ENCODE results near the gene SLC52A3.

SLC52A3 gene

GRCh38 chr20:766906-767305 is 1.4 kb downstream of the SLC52A3 start:
- Histone ChIP-seq H3K36me3 (ENCODE audit: insufficient read depth, low read length) (peaks cover 4% of the 10 kb centered on the region; the same call in 1 of the 2 replicates), H3K4me1 (ENCODE audit: insufficient read depth, low read length) (no peaks in the 10 kb centered on the region), H3K27me3 (ENCODE audit: insufficient read depth, low read length) (no peaks in the 10 kb centered on the region), H3K9ac (ENCODE audit: low read depth, low read length) (no peak overlapping the region), H3K4me3 (ENCODE audit: low read length) (no peak overlapping the region), H3K27ac (ENCODE audit: low read depth, low read length) (no peak overlapping the region), H3K9me3 (ENCODE audit: insufficient read depth, low read depth, low read length) (no peaks in the 10 kb centered on the region)
- WGBS = 100% methylated on average over 1 of the region's 1 CpG

GRCh38 chr20:764255-764654 is 4.0 kb downstream of the SLC52A3 start:
- no peak overlapping the region for H3K27ac ChIP-seq (ENCODE audit: low read depth, low read length)
- H3K4me3 ChIP-seq (ENCODE audit: low read length) = no peak overlapping the region
- no peaks in the 10 kb centered on the region for H3K4me1 ChIP-seq (ENCODE audit: insufficient read depth, low read length)
- H3K27me3 ChIP-seq (ENCODE audit: insufficient read depth, low read length) = peaks cover 13% of the 10 kb centered on the region
- H3K9ac ChIP-seq (ENCODE audit: low read depth, low read length) = no peak overlapping the region
- WGBS = 97% methylated on average over 2 of the region's 3 CpGs
- H3K36me3 ChIP-seq (ENCODE audit: insufficient read depth, low read length) = peaks cover 4% of the 10 kb centered on the region; the same call in 1 of the 2 replicates
- H3K9me3 ChIP-seq (ENCODE audit: insufficient read depth, low read depth, low read length) = no peaks in the 10 kb centered on the region

DNA sequence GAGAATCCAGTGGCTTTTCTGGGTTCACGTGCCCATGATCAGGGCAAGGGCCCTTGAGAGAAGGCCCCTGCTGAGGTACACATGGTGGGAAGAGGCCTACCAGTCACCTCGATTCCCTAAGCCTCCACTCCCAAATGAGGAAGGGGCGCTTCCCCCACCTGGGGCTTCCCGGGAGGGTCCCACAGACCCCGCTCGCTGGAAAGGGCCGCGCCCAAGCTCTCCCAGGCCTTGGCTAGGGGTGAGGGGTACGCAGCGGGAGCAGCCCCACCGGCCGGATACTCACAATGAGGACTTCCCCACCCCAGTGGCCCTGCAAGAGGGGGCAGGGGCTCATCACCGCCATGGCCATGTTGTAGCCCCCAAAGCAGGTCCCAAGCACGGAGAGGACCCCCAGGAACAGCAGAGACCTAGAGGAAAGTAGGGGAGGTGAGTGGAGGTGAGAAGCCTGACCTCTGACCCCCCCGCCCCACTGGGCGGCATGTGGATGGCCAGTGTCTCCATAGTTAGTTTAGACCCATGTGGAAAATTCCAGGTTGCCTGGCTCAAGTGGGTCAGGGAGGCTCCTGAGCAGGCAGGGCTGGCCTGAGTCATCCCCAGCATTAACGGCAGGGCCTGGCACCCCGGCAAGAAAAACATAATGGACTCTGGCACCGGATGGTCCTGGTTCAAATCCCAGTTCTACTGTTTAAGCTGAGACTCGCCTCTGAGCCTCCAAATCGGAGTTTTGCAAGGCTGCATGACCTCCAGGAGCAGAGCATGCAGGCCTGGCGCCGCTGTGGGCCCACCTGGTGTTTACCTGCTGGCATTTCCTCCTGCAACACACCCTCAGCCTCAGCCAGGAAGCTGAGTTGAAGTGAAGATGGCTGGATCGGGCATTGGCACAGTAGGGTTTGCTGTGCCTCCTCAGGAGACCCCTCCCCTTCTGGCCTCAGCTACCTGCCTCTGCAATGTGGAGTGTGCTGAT is 6.6 kb downstream of the SLC52A3 start:
- Histone ChIP-seq H3K27ac (ENCODE audit: low read depth, low read length) (no peak overlapping the region), H3K9me3 (ENCODE audit: insufficient read depth, low read depth, low read length) (no peaks in the 10 kb centered on the region), H3K36me3 (ENCODE audit: insufficient read depth, low read length) (peaks cover 4% of the 10 kb centered on the region; the same call in 1 of the 2 replicates), H3K4me1 (ENCODE audit: insufficient read depth, low read length) (no peaks in the 10 kb centered on the region; the same call in 1 of the 2 replicates), H3K9ac (ENCODE audit: low read depth, low read length) (no peak overlapping the region), H3K27me3 (ENCODE audit: insufficient read depth, low read length) (peaks cover 13% of the 10 kb centered on the region), H3K4me3 (ENCODE audit: low read length) (peak overlapping the region; percentile 32; the same call in 1 of the 2 replicates)
- WGBS = 87% methylated on average over 24 of the region's 24 CpGs

DNA sequence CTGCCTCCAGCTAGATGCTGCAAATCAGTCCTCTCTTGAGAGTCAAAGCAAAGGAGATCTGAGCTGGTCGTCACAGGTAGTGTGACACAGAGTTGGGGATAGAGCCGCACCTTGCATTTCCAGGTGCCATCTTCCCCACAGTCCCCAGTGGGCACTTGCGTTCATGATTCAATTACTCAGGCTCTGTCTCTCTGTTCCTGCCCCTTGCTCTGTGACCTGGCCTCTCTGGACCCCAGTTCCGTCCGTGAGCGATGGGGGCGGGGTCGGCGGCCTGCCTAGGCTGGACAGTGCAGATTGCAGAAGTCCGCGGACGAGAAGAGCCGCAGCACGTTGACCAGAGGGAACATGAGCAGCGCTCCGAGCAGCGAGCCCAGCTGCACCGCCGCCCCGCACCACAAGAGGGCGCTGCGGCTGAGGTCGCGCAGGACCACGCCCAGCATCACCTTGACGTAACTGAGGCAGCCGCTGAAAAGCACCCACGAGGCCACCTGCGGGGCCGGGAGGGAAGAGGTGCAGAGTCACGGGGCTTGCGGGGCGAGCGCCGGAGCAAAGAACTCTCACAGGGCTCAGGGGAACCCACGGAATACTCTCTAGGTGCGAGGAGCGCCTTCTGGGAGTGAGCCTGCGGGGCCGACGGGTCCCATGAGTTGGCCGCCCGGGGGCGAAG is 7.4 kb downstream of the SLC52A3 start:
- WGBS = 29% methylated on average over 44 of the region's 44 CpGs

GRCh38 chr20:757506-757905 is 10.8 kb downstream of the SLC52A3 start:
- Histone ChIP-seq H3K27ac (ENCODE audit: low read depth, low read length) (no peak overlapping the region), H3K9me3 (ENCODE audit: insufficient read depth, low read depth, low read length) (no peaks in the 10 kb centered on the region), H3K27me3 (ENCODE audit: insufficient read depth, low read length) (peaks cover 13% of the 10 kb centered on the region), H3K4me3 (ENCODE audit: low read length) (no peak overlapping the region), H3K4me1 (ENCODE audit: insufficient read depth, low read length) (no peaks in the 10 kb centered on the region; the same call in 1 of the 2 replicates), H3K36me3 (ENCODE audit: insufficient read depth, low read length) (no peaks in the 10 kb centered on the region), H3K9ac (ENCODE audit: low read depth, low read length) (no peak overlapping the region)
- WGBS = 87% methylated on average over 3 of the region's 3 CpGs

More for the DNA sequence above, 7.4 kb downstream of the SLC52A3 start:
- peaks cover 4% of the 10 kb centered on the region; the same call in 1 of the 2 replicates for H3K36me3 ChIP-seq (ENCODE audit: insufficient read depth, low read length)
- no peak overlapping the region for H3K9ac ChIP-seq (ENCODE audit: low read depth, low read length)
- peak overlapping the region; percentile 32; the same call in 1 of the 2 replicates for H3K4me3 ChIP-seq (ENCODE audit: low read length)
- H3K9me3 ChIP-seq (ENCODE audit: insufficient read depth, low read depth, low read length) = no peaks in the 10 kb centered on the region
- H3K27ac ChIP-seq (ENCODE audit: low read depth, low read length) = no peak overlapping the region
- peaks cover 13% of the 10 kb centered on the region for H3K27me3 ChIP-seq (ENCODE audit: insufficient read depth, low read length)
- no peaks in the 10 kb centered on the region; the same call in 1 of the 2 replicates for H3K4me1 ChIP-seq (ENCODE audit: insufficient read depth, low read length)

GRCh38 chr20:755941-756340 is 12.4 kb downstream of the SLC52A3 start:
- Histone ChIP-seq H3K36me3 (ENCODE audit: insufficient read depth, low read length) (no peaks in the 10 kb centered on the region), H3K9me3 (ENCODE audit: insufficient read depth, low read depth, low read length) (no peaks in the 10 kb centered on the region), H3K4me3 (ENCODE audit: low read length) (no peak overlapping the region), H3K4me1 (ENCODE audit: insufficient read depth, low read length) (no peaks in the 10 kb centered on the region; the same call in 1 of the 2 replicates), H3K27me3 (ENCODE audit: insufficient read depth, low read length) (peaks cover 13% of the 10 kb centered on the region), H3K9ac (ENCODE audit: low read depth, low read length) (no peak overlapping the region), H3K27ac (ENCODE audit: low read depth, low read length) (no peak overlapping the region)
- 90% methylated on average over 6 of the region's 6 CpGs for WGBS

GRCh38 chr20:754904-755303 is 13.4 kb downstream of the SLC52A3 start:
- Histone ChIP-seq H3K27me3 (ENCODE audit: insufficient read depth, low read length) (peaks cover 3% of the 10 kb centered on the region; the same call in 1 of the 2 replicates), H3K4me3 (ENCODE audit: low read length) (no peak overlapping the region), H3K4me1 (ENCODE audit: insufficient read depth, low read length) (no peaks in the 10 kb centered on the region; the same call in 1 of the 2 replicates), H3K9me3 (ENCODE audit: insufficient read depth, low read depth, low read length) (no peaks in the 10 kb centered on the region), H3K9ac (ENCODE audit: low read depth, low read length) (no peak overlapping the region), H3K36me3 (ENCODE audit: insufficient read depth, low read length) (no peaks in the 10 kb centered on the region), H3K27ac (ENCODE audit: low read depth, low read length) (no peak overlapping the region)
- WGBS = 84% methylated on average over 3 of the region's 3 CpGs

- Histone ChIP-seq H3K27ac (ENCODE audit: low read depth, low read length) (no peak overlapping the region), H3K4me1 (ENCODE audit: insufficient read depth, low read length) (no peaks in the 10 kb centered on the region; the same call in 1 of the 2 replicates), H3K9ac (ENCODE audit: low read depth, low read length) (no peak overlapping the region), H3K4me3 (ENCODE audit: low read length) (no peak overlapping the region), H3K9me3 (ENCODE audit: insufficient read depth, low read depth, low read length) (no peaks in the 10 kb centered on the region), H3K36me3 (ENCODE audit: insufficient read depth, low read length) (no peaks in the 10 kb centered on the region), H3K27me3 (ENCODE audit: insufficient read depth, low read length) (no peaks in the 10 kb centered on the region)
- 93% methylated on average over 10 of the region's 10 CpGs for WGBS
These were observed 14.2 kb downstream of the SLC52A3 start for GRCh38 chr20:753897-754635.

DNA sequence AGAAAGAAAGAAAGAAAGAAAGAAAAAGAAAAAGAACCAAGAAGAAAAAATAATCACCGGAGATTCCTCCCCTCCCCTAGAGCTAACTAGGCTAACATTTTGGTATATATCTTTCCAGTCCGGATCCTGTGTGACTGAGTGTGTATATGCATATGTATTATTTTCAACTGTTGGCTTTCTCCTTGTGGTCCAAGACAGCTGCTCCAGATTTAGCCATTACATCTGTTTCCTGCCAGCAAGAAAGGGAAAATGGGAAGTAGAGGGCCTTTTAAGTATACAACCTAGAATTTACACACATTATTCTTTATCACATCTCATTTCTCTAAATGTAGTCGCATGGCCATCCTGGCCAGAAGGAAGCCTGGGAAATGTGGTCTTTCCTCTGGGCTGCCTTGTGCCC is 15.2 kb downstream of the SLC52A3 start:
- Histone ChIP-seq H3K27me3 (ENCODE audit: insufficient read depth, low read length) (no peaks in the 10 kb centered on the region), H3K36me3 (ENCODE audit: insufficient read depth, low read length) (no peaks in the 10 kb centered on the region), H3K9me3 (ENCODE audit: insufficient read depth, low read depth, low read length) (no peaks in the 10 kb centered on the region), H3K27ac (ENCODE audit: low read depth, low read length) (no peak overlapping the region), H3K9ac (ENCODE audit: low read depth, low read length) (no peak overlapping the region), H3K4me3 (ENCODE audit: low read length) (no peak overlapping the region), H3K4me1 (ENCODE audit: insufficient read depth, low read length) (no peaks in the 10 kb centered on the region; the same call in 1 of the 2 replicates)
- whole genome bisulfite sequencing = 100% methylated on average over 1 of the region's 3 CpGs

DNA sequence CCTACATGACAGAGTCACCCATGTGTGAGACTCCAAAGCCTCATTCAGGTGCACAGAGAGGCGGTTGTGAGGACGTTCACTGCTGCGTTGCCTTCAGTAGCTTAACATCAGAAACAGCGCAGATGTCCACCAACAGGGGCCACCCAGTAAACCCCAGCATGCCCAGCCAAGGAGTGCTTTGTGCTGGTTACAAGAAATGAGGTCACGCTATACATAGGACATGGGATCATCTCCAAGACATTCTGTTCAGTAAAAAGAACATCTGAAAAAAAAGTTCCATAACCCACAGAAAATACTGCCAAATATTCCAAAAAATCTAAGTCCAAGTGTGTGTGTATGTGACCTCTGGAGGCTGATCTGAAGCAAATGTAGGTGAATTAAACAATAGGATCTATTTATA is 16.0 kb downstream of the SLC52A3 start:
- no peaks in the 10 kb centered on the region for H3K4me1 ChIP-seq (ENCODE audit: insufficient read depth, low read length)
- H3K36me3 ChIP-seq (ENCODE audit: insufficient read depth, low read length) = no peaks in the 10 kb centered on the region
- WGBS = 93% methylated on average over 5 of the region's 5 CpGs
- H3K9me3 ChIP-seq (ENCODE audit: insufficient read depth, low read depth, low read length) = no peaks in the 10 kb centered on the region
- no peak overlapping the region for H3K4me3 ChIP-seq (ENCODE audit: low read length)
- no peaks in the 10 kb centered on the region for H3K27me3 ChIP-seq (ENCODE audit: insufficient read depth, low read length)
- no peak overlapping the region for H3K9ac ChIP-seq (ENCODE audit: low read depth, low read length)
- H3K27ac ChIP-seq (ENCODE audit: low read depth, low read length) = no peak overlapping the region

Data from HUES64 (cell line).